GM21390 (cell line): ENCODE results near the gene TMEM100.

Source experiments
- ATAC-seq: cut with Tn5 transposase; IDR thresholded peaks from one replicate; pipeline ENCODE4 v1.9.1; 2021; ENCODE audit not compliant: unreplicated experiment

The TMEM100 gene

DNA sequence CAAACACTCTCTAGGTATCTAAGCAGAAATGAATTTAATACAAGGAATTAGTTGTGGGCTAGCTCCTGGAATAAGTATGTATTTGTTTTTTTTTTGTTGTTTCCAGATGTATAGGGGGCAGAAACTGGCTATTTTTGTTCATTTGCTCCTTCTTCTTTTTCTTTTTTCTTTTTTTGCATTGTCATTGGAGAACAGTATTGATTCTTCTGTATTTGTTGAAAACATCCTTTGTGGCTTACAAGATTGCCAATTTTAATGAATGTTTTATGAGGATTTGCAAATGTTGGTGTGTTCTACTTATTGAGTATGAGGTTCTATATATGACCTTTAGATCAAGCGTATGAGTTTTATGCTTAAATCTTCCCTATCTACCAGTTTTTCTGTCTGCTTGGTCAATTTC lies 22.6 kb upstream of the TMEM100 start:
- ATAC-seq, result no peak

DNA sequence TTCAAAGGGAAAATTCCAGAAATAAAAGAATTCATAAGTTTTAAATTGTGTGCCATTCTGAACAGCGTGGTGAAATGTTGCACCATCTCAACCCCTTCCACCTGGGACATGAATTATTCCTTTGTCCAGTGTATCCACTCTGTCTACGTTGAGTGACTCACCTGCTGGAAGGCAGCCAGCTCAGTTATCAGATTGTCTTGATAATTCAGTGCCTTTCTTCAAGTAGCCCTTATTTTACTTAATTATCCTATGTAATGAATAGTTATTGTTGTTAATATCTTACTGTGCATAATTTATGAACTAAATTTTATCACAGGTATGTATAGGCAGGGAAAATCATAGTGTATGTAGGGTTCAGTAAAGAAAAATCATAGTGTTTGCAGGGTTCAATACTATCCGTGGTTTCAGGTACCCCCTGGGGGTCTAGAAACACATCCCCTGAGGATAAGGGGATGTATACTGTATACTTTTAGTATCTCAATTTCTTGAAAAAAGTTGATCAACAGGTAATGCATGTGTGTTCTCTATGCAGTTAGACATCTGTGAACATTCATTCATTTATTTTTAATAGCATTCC lies 20.5 kb upstream of the TMEM100 start:
- ATAC-seq, result peak; percentile 27

DNA sequence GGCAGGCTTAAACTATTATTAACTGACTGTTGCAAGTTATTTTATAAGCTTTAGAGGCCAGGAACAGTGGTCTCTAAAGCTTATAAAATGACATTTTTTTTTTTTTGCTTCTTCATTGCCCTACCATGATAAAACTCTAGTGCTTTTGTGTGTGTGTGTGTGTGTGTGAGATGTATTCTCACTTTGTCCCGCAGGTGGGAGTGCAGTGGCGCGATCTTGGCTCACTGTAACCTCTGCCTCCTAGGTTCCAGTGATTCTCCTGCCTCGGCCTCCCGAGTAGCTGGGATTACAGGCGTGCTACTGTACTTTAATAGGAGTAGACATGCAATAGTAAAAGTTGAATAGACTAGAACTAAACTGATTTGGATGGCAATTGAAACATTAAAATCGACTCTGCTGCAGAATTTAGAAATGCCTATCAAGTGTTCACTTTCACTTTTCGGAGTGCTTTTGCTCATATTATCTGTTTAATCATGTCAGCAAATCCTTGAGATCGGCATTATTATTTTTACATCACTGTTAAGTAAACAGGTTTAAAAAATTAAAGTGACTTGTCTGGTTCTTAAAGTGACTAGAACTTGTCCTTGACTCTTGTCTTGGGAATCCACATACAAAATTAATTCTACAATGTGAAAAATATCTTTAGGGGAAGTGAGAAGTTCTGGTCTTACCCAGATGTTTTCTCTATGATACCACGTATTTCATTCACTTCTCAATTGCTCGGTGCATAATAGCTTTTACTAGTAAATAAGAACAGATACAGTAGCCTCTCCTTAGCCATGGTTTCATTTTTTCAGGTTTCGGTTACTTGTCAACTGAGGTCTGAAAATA lies 19.8 kb upstream of the TMEM100 start:
- peak; percentile 98 for ATAC-seq

GRCh38 chr17:55741356-55741700 lies 18.7 kb upstream of the TMEM100 start:
- ATAC-seq, result no peak

DNA sequence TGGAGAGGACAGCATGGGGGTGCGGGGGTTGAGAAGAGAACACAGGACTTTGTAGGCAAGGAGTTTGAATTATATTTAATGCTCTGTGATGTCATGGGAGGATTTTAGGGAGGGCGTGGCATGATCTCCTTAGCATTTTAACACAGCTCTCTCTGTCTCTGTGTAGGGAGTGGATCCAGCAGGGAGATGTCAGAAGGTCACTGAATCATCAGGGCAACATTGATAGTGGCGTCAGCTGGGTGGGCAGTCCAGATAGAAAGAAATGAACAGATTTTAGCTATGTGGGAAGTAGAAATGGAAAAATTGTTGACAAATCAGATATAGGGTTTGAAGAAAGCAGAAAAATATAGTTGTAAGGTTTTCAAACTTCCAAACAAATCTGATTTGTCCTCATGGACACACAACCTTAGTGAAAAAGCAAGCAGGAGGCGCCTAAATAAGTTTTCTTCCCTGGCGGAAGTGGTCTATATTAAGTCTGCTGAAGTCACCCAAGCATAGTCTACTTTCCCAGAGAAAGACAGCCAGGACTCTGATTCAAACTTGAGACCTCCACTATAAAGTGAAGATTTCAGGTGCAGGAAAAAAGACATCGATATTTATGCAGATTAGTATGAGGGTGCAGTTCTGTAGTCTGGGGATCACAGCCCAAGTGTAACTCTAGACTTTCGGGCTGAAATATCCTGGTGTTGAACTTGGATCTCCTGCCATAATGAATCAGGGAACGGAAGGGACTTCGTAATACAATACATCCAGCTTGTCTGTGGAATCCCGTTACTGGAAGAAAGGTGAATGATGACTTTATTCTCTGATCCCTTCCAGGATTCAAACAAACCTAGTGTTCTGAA lies 18.1 kb upstream of the TMEM100 start:
- ATAC-seq, result no peak

GRCh38 chr17:55737976-55738501 lies 15.4 kb upstream of the TMEM100 start:
- ATAC-seq, result no peak

DNA sequence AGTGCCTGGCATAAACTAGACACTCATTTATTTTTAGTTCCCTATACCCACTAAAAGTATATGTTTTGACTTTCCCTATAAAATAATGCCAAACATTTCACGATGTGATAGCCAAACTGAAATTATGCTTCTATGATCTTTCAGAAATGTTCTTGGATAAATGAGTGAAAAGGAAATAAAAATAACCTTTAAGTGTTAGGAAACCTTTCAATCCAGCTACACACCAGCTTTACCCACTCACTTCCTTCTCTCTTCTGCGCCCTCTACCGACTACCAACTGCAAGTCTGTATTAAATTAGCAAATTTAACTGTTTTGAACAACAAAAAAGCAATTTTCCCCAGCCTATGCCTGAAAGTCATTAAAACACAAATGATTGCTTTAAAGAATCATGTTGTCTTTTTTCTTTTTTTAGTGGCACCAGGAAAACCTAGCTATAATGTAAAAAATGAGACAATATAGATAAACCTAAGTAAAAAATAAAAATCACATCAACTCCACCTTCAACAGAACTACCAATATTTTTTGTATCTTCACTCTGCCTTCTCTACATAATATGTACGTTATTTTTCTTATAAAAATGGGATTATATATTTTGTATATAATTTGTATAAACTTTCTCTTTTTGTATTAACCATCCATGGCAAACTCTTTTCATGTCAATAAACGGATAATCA lies 13.2 kb upstream of the TMEM100 start:
- no peak for ATAC-seq

DNA sequence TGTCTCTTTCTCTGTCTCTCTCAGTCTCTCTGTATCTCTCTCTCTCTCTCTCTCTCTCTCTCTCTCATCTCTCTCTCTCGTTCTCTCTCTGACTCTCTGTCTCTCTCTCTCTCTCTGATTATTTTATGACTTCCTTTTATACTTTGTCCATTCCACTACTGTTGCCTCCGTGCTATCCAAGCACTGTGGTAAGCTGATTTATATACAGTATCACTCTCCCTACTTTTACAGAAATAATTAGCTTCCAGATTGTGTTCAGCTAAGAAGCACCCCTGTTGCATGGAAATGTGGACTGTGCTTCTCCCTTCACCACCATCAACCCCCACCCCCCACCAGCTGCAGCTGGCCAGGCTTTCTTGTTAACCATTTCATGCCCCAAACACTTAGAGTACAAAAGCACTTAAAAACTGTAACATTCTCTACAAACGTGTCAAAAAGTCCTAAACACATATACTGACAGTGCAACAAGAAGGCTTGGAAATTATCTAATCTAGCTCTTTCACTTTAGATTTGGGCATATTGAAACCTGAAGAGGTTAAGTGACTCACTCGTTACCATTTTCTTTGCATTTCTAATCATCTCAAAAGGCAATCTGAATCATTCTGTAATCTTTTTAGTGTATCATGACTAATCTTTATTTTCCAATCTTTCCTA lies 11.6 kb upstream of the TMEM100 start:
- peak; percentile 69 for ATAC-seq

DNA sequence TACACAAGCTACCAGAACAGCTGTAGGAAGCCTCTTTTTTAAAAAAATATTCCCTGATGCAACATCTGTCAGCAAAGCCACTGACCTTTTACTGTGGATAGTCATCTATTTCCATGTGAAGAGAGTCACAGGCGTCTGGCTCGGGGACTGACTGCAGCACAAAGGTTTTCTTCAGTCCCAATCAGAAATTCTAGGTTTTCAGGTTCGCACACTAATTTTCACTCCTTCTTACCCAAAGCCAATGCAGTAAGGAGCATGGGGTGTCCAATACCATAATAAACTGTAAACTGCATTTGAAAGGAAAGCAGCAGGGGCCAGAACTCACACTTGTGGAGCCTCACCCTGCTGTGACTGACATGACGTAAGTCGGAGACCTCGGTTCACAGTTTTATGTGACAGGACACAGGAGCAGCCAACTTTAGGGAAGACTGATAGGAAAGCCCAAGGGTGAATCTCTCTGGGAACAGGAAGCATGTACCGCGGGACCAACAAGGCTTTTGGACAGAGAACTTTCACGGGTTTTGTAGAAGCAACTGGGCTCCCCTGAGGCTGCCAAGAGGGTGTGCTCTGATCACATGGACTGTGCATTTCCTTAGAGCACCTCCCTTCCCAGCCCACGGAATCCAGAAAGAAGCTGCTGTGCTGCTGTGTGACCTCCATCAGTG lies 9.1 kb upstream of the TMEM100 start:
- ATAC-seq, result no peak

DNA sequence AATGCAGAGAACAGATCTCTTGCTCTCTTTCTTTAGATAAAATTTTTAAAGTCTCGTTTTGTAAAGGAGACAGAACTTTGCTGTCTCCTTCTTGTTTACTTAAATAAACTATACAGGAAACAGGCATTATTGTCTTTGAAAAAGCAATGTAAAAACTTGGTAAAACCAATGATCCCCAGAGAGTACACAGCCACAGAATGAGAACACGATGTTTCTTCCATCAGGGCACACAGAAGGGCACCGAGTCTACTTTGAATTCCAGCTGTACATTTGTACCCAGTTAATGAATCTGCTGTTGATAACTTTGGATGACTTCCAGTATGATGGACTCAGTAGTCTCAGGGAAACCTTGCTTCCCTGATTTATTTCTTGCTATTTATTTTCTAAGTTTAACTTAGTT lies 8.1 kb upstream of the TMEM100 start:
- no peak for ATAC-seq

GRCh38 chr17:55730380-55730779 lies 7.7 kb upstream of the TMEM100 start:
- no peak for ATAC-seq

DNA sequence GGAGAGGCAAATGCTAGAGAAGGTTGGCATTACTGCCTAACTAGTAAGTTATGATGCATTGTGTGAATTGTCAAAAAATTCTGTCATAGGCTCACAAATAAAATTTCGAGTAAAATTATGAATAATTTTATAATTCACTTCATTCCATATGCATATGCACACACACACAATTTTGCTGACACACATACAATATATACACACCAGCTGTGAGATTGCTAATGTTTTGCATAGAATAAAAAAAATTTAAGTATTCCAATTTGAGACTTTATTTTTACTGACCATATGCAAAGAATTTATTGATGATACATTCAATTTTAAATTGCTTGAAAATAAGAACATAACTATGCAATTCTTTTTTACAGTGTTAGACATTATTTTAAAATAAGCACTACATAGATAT lies 6.8 kb upstream of the TMEM100 start:
- ATAC-seq, result no peak

GRCh38 chr17:55728833-55729232 lies 6.2 kb upstream of the TMEM100 start:
- ATAC-seq, result no peak

- no peak for ATAC-seq
Measured at GRCh38 chr17:55728361-55728760, 5.7 kb upstream of the TMEM100 start.

GRCh38 chr17:55727920-55728319 lies 5.3 kb upstream of the TMEM100 start:
- no peak for ATAC-seq

- no peak for ATAC-seq
Measured at GRCh38 chr17:55727275-55727674, 4.6 kb upstream of the TMEM100 start.

- no peak for ATAC-seq
Measured at GRCh38 chr17:55726440-55726839, 3.8 kb upstream of the TMEM100 start.

DNA sequence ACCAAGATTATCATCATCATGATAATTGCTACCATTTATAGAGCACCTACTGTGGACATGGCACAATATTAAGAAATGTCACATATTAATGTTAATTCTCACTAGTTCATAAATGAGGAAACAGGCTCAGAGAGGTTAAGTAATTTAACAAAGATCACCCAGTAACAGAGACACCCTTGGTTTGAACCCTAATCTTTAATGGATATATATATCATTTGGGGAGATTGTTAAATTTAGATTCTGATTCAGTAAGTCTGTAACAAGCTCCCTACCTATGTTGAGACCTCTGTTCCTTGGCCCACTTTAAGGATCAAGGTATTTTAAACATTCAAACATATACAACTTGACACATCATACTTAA lies 804 bp upstream of the TMEM100 start:
- no peak for ATAC-seq

- ATAC-seq, result no peak
Measured at GRCh38 chr17:55722016-55722736, 488 bp downstream of the TMEM100 start.
